WERI-Rb-1 (cell line): ENCODE data around the gene C1QTNF6.

Source experiments
- DNase-seq: peaks from one replicate; pipeline ENCODE4 v3.0.0-alpha.2; 2020
- H3K27ac ChIP-seq: fragments of 250-450 bp; sonication (Bioruptor Pico); 2 replicates; pipeline ENCODE4 v1.5.1; 2020; ENCODE audit warnings: mild to moderate bottlenecking, moderate library complexity
- H3K27me3 ChIP-seq: fragments of 250-450 bp; sonication (Bioruptor Pico); 2 replicates; pipeline ENCODE4 v1.5.1; 2021; ENCODE audit warnings: mild to moderate bottlenecking, low read depth, moderate library complexity; ENCODE audit not compliant: insufficient read depth, severe bottlenecking
- H3K36me3 ChIP-seq: fragments of 250-450 bp; sonication (Bioruptor Pico); 2 replicates; pipeline ENCODE4 v1.5.1; 2020; ENCODE audit warnings: mild to moderate bottlenecking, moderate library complexity
- H3K4me3 ChIP-seq: 2 replicates; pipeline ENCODE4 v1.5.1; 2011; ENCODE audit warnings: low read depth, mild to moderate bottlenecking, control low read depth, low read length
- H3K9me3 ChIP-seq: fragments of 250-450 bp; sonication (Bioruptor Pico); 2 replicates; pipeline ENCODE4 v1.5.1; 2021; ENCODE audit warnings: mild to moderate bottlenecking, moderate library complexity; ENCODE audit not compliant: severe bottlenecking
- CTCF ChIP-seq: IDR thresholded peaks from 2 replicates; pipeline ENCODE4 v1.5.1; 2011; ENCODE audit warnings: low read depth, mild to moderate bottlenecking, control low read depth, inconsistent platforms, low read length

Gene C1QTNF6

DNA sequence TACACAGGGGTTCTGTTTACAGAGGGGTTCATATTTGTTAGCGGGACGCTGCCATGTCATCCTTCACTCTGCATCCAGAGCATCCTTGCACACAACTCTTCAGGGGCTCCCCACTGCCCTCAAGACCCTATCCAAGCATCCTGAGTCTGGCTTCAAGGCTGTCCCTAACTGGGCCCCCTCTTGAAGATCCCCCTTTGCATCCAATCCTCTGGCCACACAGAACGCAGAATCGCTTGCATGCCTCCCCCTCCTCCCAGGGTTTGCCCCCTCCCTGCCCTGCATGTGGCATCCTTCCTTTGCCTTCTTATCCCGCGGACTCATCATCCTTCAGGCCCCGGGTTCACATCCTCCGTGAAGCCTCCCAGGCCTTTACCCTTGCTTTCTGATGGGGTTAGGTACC, 18.6 kb downstream of the C1QTNF6 start:
- DNase-seq: no peak
- no peak overlapping the region for H3K27ac ChIP-seq
- no peak for TF ChIP-seq CTCF
- H3K36me3 ChIP-seq: no peaks in the 10 kb centered on the region
- no peak overlapping the region for H3K4me3 ChIP-seq
- no peaks in the 10 kb centered on the region for H3K27me3 ChIP-seq
- no peaks in the 10 kb centered on the region for H3K9me3 ChIP-seq

DNA sequence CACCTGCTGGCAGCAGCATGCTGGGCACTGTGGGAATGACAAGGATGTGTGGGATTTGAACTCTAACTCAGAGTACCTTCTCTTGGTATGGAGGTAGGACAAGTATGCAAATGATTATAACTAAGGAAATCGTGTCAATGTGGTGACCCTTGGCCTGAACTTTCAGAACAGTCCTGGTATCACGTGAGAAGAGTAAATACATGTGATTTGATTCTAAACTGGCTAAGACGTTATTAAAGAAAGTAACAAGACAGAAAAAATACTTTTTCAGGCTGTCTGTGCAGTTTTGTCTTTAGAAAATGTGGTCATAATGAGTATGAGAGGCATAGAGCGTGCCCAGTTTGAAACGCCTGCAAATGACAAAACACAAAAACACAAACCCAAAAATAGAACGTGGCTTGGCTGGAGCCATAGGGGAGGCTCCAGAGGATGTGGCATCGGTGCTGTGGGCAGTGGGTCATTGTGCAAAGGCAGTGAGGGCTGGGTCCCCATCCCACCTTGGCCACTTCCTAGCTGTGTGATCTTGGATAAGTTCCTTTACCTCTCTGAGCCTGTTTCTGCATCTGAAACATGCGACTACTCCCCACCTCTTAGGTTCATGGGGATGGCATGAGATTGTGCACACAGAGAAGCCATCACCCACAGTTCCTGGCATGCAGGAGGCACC, 19.9 kb downstream of the C1QTNF6 start:
- no peaks in the 10 kb centered on the region for H3K9me3 ChIP-seq
- no peak overlapping the region for H3K27ac ChIP-seq
- H3K4me3 ChIP-seq: no peak overlapping the region
- no peaks in the 10 kb centered on the region for H3K36me3 ChIP-seq
- no peak for TF ChIP-seq CTCF
- DNase-seq: no peak
- H3K27me3 ChIP-seq: no peaks in the 10 kb centered on the region

GRCh38 chr22:37167176-37167980, 20.7 kb downstream of the C1QTNF6 start:
- Histone ChIP-seq H3K27me3 (no peaks in the 10 kb centered on the region), H3K27ac (no peak overlapping the region), H3K4me3 (no peak overlapping the region), H3K9me3 (no peaks in the 10 kb centered on the region), H3K36me3 (no peaks in the 10 kb centered on the region)
- DNase-seq: no peak
- no peak for TF ChIP-seq CTCF

- DNase-seq: peak; percentile 83
- H3K4me3 ChIP-seq: no peak overlapping the region
Observed at GRCh38 chr22:37166675-37167066, 21.4 kb downstream of the C1QTNF6 start.

DNA sequence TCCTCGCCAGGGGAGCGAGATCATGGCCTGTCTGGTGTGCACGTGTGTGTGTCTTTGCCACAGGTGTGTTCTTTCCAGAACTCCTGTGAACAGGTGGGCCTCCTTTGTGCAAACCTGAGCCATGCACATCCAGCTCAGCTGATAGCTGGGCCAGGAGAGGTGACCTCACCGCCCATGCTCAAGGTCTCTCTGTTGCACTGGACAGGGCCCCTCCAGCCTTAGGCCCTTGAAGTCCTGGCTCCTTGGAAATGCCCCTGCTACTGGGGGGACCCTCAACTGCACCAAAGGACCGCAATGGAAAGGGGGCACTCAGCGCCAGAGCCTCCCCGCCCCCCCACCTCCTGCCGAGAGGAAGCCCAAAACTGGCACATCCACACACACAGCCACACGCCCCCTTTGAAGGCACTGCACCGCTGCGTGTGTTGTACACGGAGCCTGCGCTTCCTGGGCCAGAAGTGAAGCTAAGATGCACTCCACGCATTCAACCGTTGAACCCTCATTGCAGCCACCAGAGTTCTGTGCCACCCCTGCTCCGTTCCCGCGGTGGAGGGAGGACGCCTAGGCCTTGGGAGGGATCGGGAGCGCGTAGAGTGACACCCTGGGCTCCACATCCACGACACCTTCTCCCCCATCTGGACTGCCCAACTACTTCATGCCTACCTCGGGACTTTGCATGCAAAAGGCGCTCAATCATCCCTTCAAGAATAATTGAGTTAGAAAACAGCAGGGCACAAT, 21.9 kb downstream of the C1QTNF6 start:
- Histone ChIP-seq H3K27me3 (no peaks in the 10 kb centered on the region), H3K27ac (no peak overlapping the region), H3K4me3 (no peak overlapping the region), H3K36me3 (no peaks in the 10 kb centered on the region), H3K9me3 (peaks cover 3% of the 10 kb centered on the region)
- no peak for TF ChIP-seq CTCF
- no peak for DNase-seq

More at GRCh38 chr22:37166675-37167066, 21.4 kb downstream of the C1QTNF6 start:
- TF ChIP-seq CTCF: peak; percentile 89
- Histone ChIP-seq H3K27me3 (no peaks in the 10 kb centered on the region), H3K36me3 (no peaks in the 10 kb centered on the region), H3K9me3 (no peaks in the 10 kb centered on the region), H3K27ac (no peak overlapping the region)
